ENCODE measurements around the gene CLSTN1. TPM values are rescaled to one million over a fixed set of nuclear protein-coding genes. Genes with fewer than 3 reads are reported as not detected.
A peak's percentile ranks its signal among the peaks of the same experiment; 100 is the strongest.

The CLSTN1 gene
- total RNA-seq, 1 donor = 140 TPM

GRCh38 chr1:9689971-9690381, 133.8 kb downstream of the CLSTN1 start:
- peak overlapping the region; percentile 90 for H2AFZ ChIP-seq (ENCODE audit: low read length)
- H3K4me1 ChIP-seq (ENCODE audit: insufficient read depth, low read length) = peaks cover 39% of the 10 kb centered on the region
- H3K9me3 ChIP-seq (ENCODE audit: low read depth, low read length) = no peaks in the 10 kb centered on the region
- H3K36me3 ChIP-seq (ENCODE audit: insufficient read depth, low read length) = no peaks in the 10 kb centered on the region
- peak; percentile 78 for DNase-seq (ENCODE audit: insufficient read length, low spot score, missing footprints)
- H3K27ac ChIP-seq (ENCODE audit: low read depth, low read length) = peak overlapping the region; percentile 61
- peak; percentile 13 for TF ChIP-seq CTCF (IDR thresholded peaks at IDR 0.05; ENCODE audit: extremely low read depth, low read depth, low read length)
- peak overlapping the region; percentile 93 for H3K4me2 ChIP-seq (ENCODE audit: insufficient read depth, low read length)
- H3K4me3 ChIP-seq (ENCODE audit: insufficient read depth, low read length) = peak overlapping the region; percentile 76
- H3K27me3 ChIP-seq (ENCODE audit: insufficient read depth, low read length) = no peaks in the 10 kb centered on the region
- no peaks in the 10 kb centered on the region for H4K20me1 ChIP-seq (ENCODE audit: insufficient read depth, low read length)
- H3K79me2 ChIP-seq (ENCODE audit: insufficient read depth, low read length) = no peaks in the 10 kb centered on the region

- DNase-seq (ENCODE audit: insufficient read length, low spot score, missing footprints) = peak; percentile 94
- Histone ChIP-seq H3K27ac (ENCODE audit: low read depth, low read length) (no peak overlapping the region), H3K36me3 (ENCODE audit: insufficient read depth, low read length) (no peaks in the 10 kb centered on the region), H3K4me3 (ENCODE audit: insufficient read depth, low read length) (peak overlapping the region; percentile 76), H3K27me3 (ENCODE audit: insufficient read depth, low read length) (no peaks in the 10 kb centered on the region), H3K4me1 (ENCODE audit: insufficient read depth, low read length) (peaks cover 39% of the 10 kb centered on the region), H2AFZ (ENCODE audit: low read length) (peak overlapping the region; percentile 60), H4K20me1 (ENCODE audit: insufficient read depth, low read length) (no peaks in the 10 kb centered on the region), H3K79me2 (ENCODE audit: insufficient read depth, low read length) (no peaks in the 10 kb centered on the region), H3K9me3 (ENCODE audit: low read depth, low read length) (no peaks in the 10 kb centered on the region), H3K4me2 (ENCODE audit: insufficient read depth, low read length) (peak overlapping the region; percentile 93)
- TF ChIP-seq CTCF (IDR thresholded peaks at IDR 0.05; ENCODE audit: extremely low read depth, low read depth, low read length) = no peak
These were observed 134.6 kb downstream of the CLSTN1 start for GRCh38 chr1:9689011-9689706.

- Histone ChIP-seq H3K79me2 (ENCODE audit: insufficient read depth, low read length) (no peaks in the 10 kb centered on the region), H3K4me1 (ENCODE audit: insufficient read depth, low read length) (peaks cover 39% of the 10 kb centered on the region), H3K9me3 (ENCODE audit: low read depth, low read length) (no peaks in the 10 kb centered on the region), H3K27me3 (ENCODE audit: insufficient read depth, low read length) (no peaks in the 10 kb centered on the region), H2AFZ (ENCODE audit: low read length) (no peak overlapping the region), H3K4me3 (ENCODE audit: insufficient read depth, low read length) (peak overlapping the region; percentile 64), H4K20me1 (ENCODE audit: insufficient read depth, low read length) (no peaks in the 10 kb centered on the region), H3K4me2 (ENCODE audit: insufficient read depth, low read length) (peak overlapping the region; percentile 90), H3K36me3 (ENCODE audit: insufficient read depth, low read length) (no peaks in the 10 kb centered on the region), H3K27ac (ENCODE audit: low read depth, low read length) (no peak overlapping the region)
- no peak for TF ChIP-seq CTCF (IDR thresholded peaks at IDR 0.05; ENCODE audit: extremely low read depth, low read depth, low read length)
- no peak for DNase-seq (ENCODE audit: insufficient read length, low spot score, missing footprints)
These were observed 135.2 kb downstream of the CLSTN1 start for GRCh38 chr1:9688599-9688998.

- Histone ChIP-seq H2AFZ (ENCODE audit: low read length) (peak overlapping the region; percentile 92), H4K20me1 (ENCODE audit: insufficient read depth, low read length) (no peaks in the 10 kb centered on the region), H3K4me2 (ENCODE audit: insufficient read depth, low read length) (peak overlapping the region; percentile 90), H3K4me3 (ENCODE audit: insufficient read depth, low read length) (peak overlapping the region; percentile 64), H3K27me3 (ENCODE audit: insufficient read depth, low read length) (no peaks in the 10 kb centered on the region), H3K36me3 (ENCODE audit: insufficient read depth, low read length) (no peaks in the 10 kb centered on the region), H3K4me1 (ENCODE audit: insufficient read depth, low read length) (peaks cover 39% of the 10 kb centered on the region), H3K27ac (ENCODE audit: low read depth, low read length) (no peak overlapping the region), H3K79me2 (ENCODE audit: insufficient read depth, low read length) (no peaks in the 10 kb centered on the region), H3K9me3 (ENCODE audit: low read depth, low read length) (no peaks in the 10 kb centered on the region)
- no peak for TF ChIP-seq CTCF (IDR thresholded peaks at IDR 0.05; ENCODE audit: extremely low read depth, low read depth, low read length)
- peak; percentile 82 for DNase-seq (ENCODE audit: insufficient read length, low spot score, missing footprints)
These were observed 135.7 kb downstream of the CLSTN1 start for GRCh38 chr1:9687874-9688582.
